ENCODE data around the gene POLR3H.
"Not testable (repeated sequence)": the region's sequence is repeated elsewhere in the genome, so short reads cannot be mapped to it uniquely, and the experiment has no call there.

The POLR3H gene

GRCh38 chr22:41565403-41566054 lies 21.3 kb upstream of the POLR3H start:
- peak in 6 of 51 donors; percentile 12 to 45 (median 34) for DNase-seq

GRCh38 chr22:41564563-41564962 lies 20.3 kb upstream of the POLR3H start:
- no peak for DNase-seq

GRCh38 chr22:41563051-41563711 lies 18.9 kb upstream of the POLR3H start:
- DNase-seq: peak in 1 of 51 donors; percentile 20

GRCh38 chr22:41562461-41562860 lies 18.2 kb upstream of the POLR3H start:
- no peak for DNase-seq

- DNase-seq: no peak
These were observed 17.5 kb upstream of the POLR3H start for GRCh38 chr22:41561788-41562187.

- peak in 1 of 51 donors; percentile 55 for DNase-seq
These were observed 17.1 kb upstream of the POLR3H start for GRCh38 chr22:41561335-41561734.

GRCh38 chr22:41560095-41560471 lies 15.8 kb upstream of the POLR3H start:
- DNase-seq: no peak

GRCh38 chr22:41558241-41558630 lies 14.0 kb upstream of the POLR3H start:
- DNase-seq: not testable (repeated sequence)

GRCh38 chr22:41557401-41558240 lies 13.4 kb upstream of the POLR3H start:
- DNase-seq: peak in 38 of 51 donors; percentile 28 to 84 (median 66)

- DNase-seq: no peak
These were observed 12.3 kb upstream of the POLR3H start for GRCh38 chr22:41556561-41556960.

- peak in 7 of 51 donors; percentile 24 to 57 (median 32) for DNase-seq
These were observed 11.2 kb upstream of the POLR3H start for GRCh38 chr22:41555325-41555982.

GRCh38 chr22:41551877-41552582 lies 7.8 kb upstream of the POLR3H start:
- DNase-seq: peak in 1 of 51 donors; percentile 23

GRCh38 chr22:41550952-41551491 lies 6.8 kb upstream of the POLR3H start:
- DNase-seq: no peak

- DNase-seq: no peak
These were observed 4.6 kb upstream of the POLR3H start for GRCh38 chr22:41548830-41549211.

- no peak for DNase-seq
These were observed 604 bp upstream of the POLR3H start for GRCh38 chr22:41544671-41545476.

- no peak for DNase-seq
These were observed 2.0 kb downstream of the POLR3H start for GRCh38 chr22:41542224-41542623.

- no peak for DNase-seq
These were observed 2.8 kb downstream of the POLR3H start for GRCh38 chr22:41541484-41541883.

GRCh38 chr22:41540365-41540764 lies 3.9 kb downstream of the POLR3H start:
- no peak for DNase-seq

GRCh38 chr22:41540006-41540315 lies 4.3 kb downstream of the POLR3H start:
- no peak for DNase-seq
